Liver (tissue), 9 donors: ENCODE results near the gene LYST. TPM values are rescaled to one million over a fixed set of nuclear protein-coding genes. Genes with fewer than 3 reads are reported as not detected.

ENCODE experiments used
- DNase-seq: peaks from one replicate; pipeline ENCODE4 v3.0.0-alpha.2; 2017; ENCODE audit warnings: low spot score
- H3K27ac ChIP-seq, 2 donors: one replicate each; pipeline ENCODE4 v1.7.0; 2013; ENCODE audit warnings: inconsistent platforms in 2 of 2, low read length in 2 of 2, control low read depth in 1 of 2, low read depth in 1 of 2, mild to moderate bottlenecking in 1 of 2
- H3K27me3 ChIP-seq, 4 donors: one replicate each; pipeline versions ENCODE4 v1.6.1 to v1.7.0; 2013; ENCODE audit warnings: low read length in 3 of 4, inconsistent platforms in 1 of 4, mild to moderate bottlenecking in 1 of 4, moderate library complexity in 1 of 4; ENCODE audit not compliant: control insufficient read depth in 4 of 4, insufficient read depth in 4 of 4
- H3K36me3 ChIP-seq, 4 donors: one replicate each; pipeline versions ENCODE4 v1.6.1 to v1.7.0; 2013; ENCODE audit warnings: low read length in 3 of 4, mild to moderate bottlenecking in 3 of 4, low read depth in 1 of 4, moderate library complexity in 1 of 4; ENCODE audit not compliant: control insufficient read depth in 4 of 4, insufficient read depth in 3 of 4
- H3K4me1 ChIP-seq, 4 donors: one replicate each; pipeline versions ENCODE4 v1.6.1 to v1.7.0; 2013; ENCODE audit warnings: low read length in 3 of 4, mild to moderate bottlenecking in 3 of 4, moderate library complexity in 1 of 4; ENCODE audit not compliant: control insufficient read depth in 4 of 4, insufficient read depth in 4 of 4
- H3K4me3 ChIP-seq, 3 donors: one replicate each; pipeline versions ENCODE4 v1.6.1 to v1.7.0; 2013; ENCODE audit warnings: low read length in 3 of 3, control low read depth in 1 of 3, low read depth in 1 of 3, mild to moderate bottlenecking in 1 of 3
- H3K9ac ChIP-seq, 2 donors: one replicate each; pipeline ENCODE4 v1.7.0; 2013; ENCODE audit warnings: low read length in 2 of 2, mild to moderate bottlenecking in 2 of 2, moderate library complexity in 2 of 2, control low read depth in 1 of 2, low read depth in 1 of 2
- H3K9me3 ChIP-seq, 4 donors: one replicate each; pipeline versions ENCODE4 v1.6.1 to v1.7.0; 2013; ENCODE audit warnings: low read length in 3 of 4; ENCODE audit not compliant: control insufficient read depth in 4 of 4
- ATF3 ChIP-seq: IDR thresholded peaks from 2 replicates; pipeline ENCODE4 v1.6.1; 2016; ENCODE audit warnings: antibody characterized with exemption
- CTCF ChIP-seq: fragments of 150-350 bp; IDR thresholded peaks from 2 replicates; pipeline ENCODE4 v1.5.1; 2017; ENCODE audit warnings: improper control_type of control experiment, low read depth, low read length; ENCODE audit not compliant: missing input control
- EGR1 ChIP-seq, 2 donors: IDR thresholded peaks; 2 replicates each; pipeline ENCODE4 v1.6.1; 2016 to 2018; ENCODE audit warnings: antibody characterized with exemption in 2 of 2, low read depth in 2 of 2
- FOXA1 ChIP-seq: IDR thresholded peaks from 2 replicates; pipeline ENCODE4 v1.6.1; 2016; ENCODE audit warnings: antibody characterized with exemption
- FOXA2 ChIP-seq: IDR thresholded peaks from 2 replicates; pipeline ENCODE4 v1.6.1; 2016; ENCODE audit warnings: antibody characterized with exemption
- GABPA ChIP-seq, 2 donors: IDR thresholded peaks in 1 of 2; conservative IDR thresholded peaks in 1 of 2; 2 replicates each; pipeline ENCODE4 v1.6.1; 2016; ENCODE audit warnings: antibody characterized with exemption in 2 of 2, mild to moderate bottlenecking in 1 of 2, moderate library complexity in 1 of 2
- HNF4A ChIP-seq, 2 donors: conservative IDR thresholded peaks; 2 replicates each; pipeline ENCODE4 v1.6.1; 2016; ENCODE audit warnings: antibody characterized with exemption in 2 of 2, mild to moderate bottlenecking in 2 of 2
- HNF4G ChIP-seq: IDR thresholded peaks from 2 replicates; pipeline ENCODE4 v1.6.1; 2016; ENCODE audit warnings: antibody characterized with exemption
- JUND ChIP-seq, 2 donors: IDR thresholded peaks; 2 replicates each; pipeline ENCODE4 v1.6.1; 2016; ENCODE audit warnings: antibody characterized with exemption in 2 of 2
- REST ChIP-seq: IDR thresholded peaks from 2 replicates; pipeline ENCODE4 v1.6.1; 2016; ENCODE audit warnings: antibody characterized with exemption, mild to moderate bottlenecking
- RXRA ChIP-seq, 2 donors: IDR thresholded peaks; 2 replicates each; pipeline ENCODE4 v1.6.1; 2017 to 2018; ENCODE audit warnings: antibody characterized with exemption in 2 of 2, mild to moderate bottlenecking in 1 of 2
- SP1 ChIP-seq: IDR thresholded peaks from 2 replicates; pipeline ENCODE4 v1.6.1; 2018; ENCODE audit warnings: antibody characterized with exemption, mild to moderate bottlenecking
- TAF1 ChIP-seq: conservative IDR thresholded peaks from 2 replicates; pipeline ENCODE4 v1.6.1; 2016; ENCODE audit warnings: antibody characterized with exemption, mild to moderate bottlenecking
- YY1 ChIP-seq: IDR thresholded peaks from 2 replicates; pipeline ENCODE4 v1.6.1; 2016; ENCODE audit warnings: antibody characterized with exemption, mild to moderate bottlenecking
- ZBTB33 ChIP-seq: IDR thresholded peaks from 2 replicates; pipeline ENCODE4 v1.6.1; 2016; ENCODE audit warnings: antibody characterized with exemption
- WGBS: extraction: QIAGEN DNeasy Blood & Tissue Kit; methylation state at CpG from one replicate; pipeline ENCODE4 v1.1.7; 2013; 5-methylcytosine and 5-hydroxymethylcytosine counted together
- polyA plus RNA-seq, 2 donors: library from polyadenylated mRNA; stranded (reverse) in 1 of 2; unstranded in 1 of 2; fragments of 200-250 nt in 1 of 2; fragments of >200 nt in 1 of 2; fragmentation: Nextera tagmentation in 1 of 2; extraction: Ambion mirVana in 1 of 2; gene quantifications; one replicate each; pipeline versions ENCODE4 v1.2.1 to v1.2.3, GENCODE V29; 2013 to 2015
- total RNA-seq, 2 donors: library from RNA; depleted of rRNA; stranded (reverse); fragments of >200 nt; gene quantifications; one replicate each; pipeline ENCODE4 v1.2.3, GENCODE V29; 2014
- donor health status: healthy.
- donor health status: healthy.
- donor health status: healthy.
- donor health status: healthy.
- donor health status: healthy.

The LYST gene
- total and polyA plus RNA-seq, 4 donors = 3.4 to 45.9 (median 14.2) TPM

- 87% methylated on average over 3 of the region's 3 CpGs for WGBS
- no peaks in the 10 kb centered on the region for H3K27me3 ChIP-seq
- no peaks in the 10 kb centered on the region for H3K4me1 ChIP-seq
- H3K36me3 ChIP-seq = no peaks in the 10 kb centered on the region
- H3K9me3 ChIP-seq = no peaks in the 10 kb centered on the region
- TF ChIP-seq JUND (IDR thresholded peaks at IDR 0.05) (no peak), YY1 (no peak), CTCF (no peak), ZBTB33 (no peak), SP1 (no peak), HNF4G (no peak), REST (no peak), RXRA (IDR thresholded peaks at IDR 0.05) (no peak), HNF4A (conservative IDR thresholded peaks at IDR 0.05) (no peak), GABPA (IDR thresholded peaks at IDR 0.05 in 1 of 2, conservative IDR thresholded peaks at IDR 0.05 in 1 of 2) (no peak), TAF1 (no peak), EGR1 (IDR thresholded peaks at IDR 0.05; ENCODE audit: low read depth in 2 of 2) (no peak), ATF3 (no peak), FOXA1 (no peak), FOXA2 (no peak)
- DNase-seq = no peak
- no peak overlapping the region for H3K9ac ChIP-seq
- H3K4me3 ChIP-seq = no peak overlapping the region
- no peak overlapping the region for H3K27ac ChIP-seq
Measured at GRCh38 chr1:235854347-235854746, 12.4 kb downstream of the LYST start.

GRCh38 chr1:235853653-235854052 is 13.1 kb downstream of the LYST start:
- H3K27ac ChIP-seq = no peak overlapping the region
- no peaks in the 10 kb centered on the region for H3K9me3 ChIP-seq
- H3K4me1 ChIP-seq = no peaks in the 10 kb centered on the region
- no peak overlapping the region for H3K9ac ChIP-seq
- WGBS = 84% methylated on average over 7 of the region's 7 CpGs
- no peaks in the 10 kb centered on the region for H3K36me3 ChIP-seq
- DNase-seq = no peak
- H3K4me3 ChIP-seq = no peak overlapping the region
- TF ChIP-seq EGR1 (IDR thresholded peaks at IDR 0.05; ENCODE audit: low read depth in 2 of 2) (no peak), REST (no peak), GABPA (IDR thresholded peaks at IDR 0.05 in 1 of 2, conservative IDR thresholded peaks at IDR 0.05 in 1 of 2) (no peak), SP1 (no peak), ATF3 (no peak), FOXA2 (no peak), JUND (IDR thresholded peaks at IDR 0.05) (no peak), YY1 (no peak)
- no peaks in the 10 kb centered on the region for H3K27me3 ChIP-seq
